RCC 7860 (cell line): Measurements from ENCODE around the gene KRT16.
"Not testable (repeated sequence)": the region's sequence is repeated elsewhere in the genome, so short reads cannot be mapped to it uniquely, and the experiment has no call there.

Source experiments
- DNase-seq: peaks from one replicate; pipeline ENCODE4 v3.0.0-alpha.2; 2015; ENCODE audit warnings: low spot score
- FAIRE-seq: peaks from 2 replicates; lab custom pipeline; 2012; peaks lifted over from hg19 to GRCh38; lab: Jason Lieb, UNC

The KRT16 gene

DNA sequence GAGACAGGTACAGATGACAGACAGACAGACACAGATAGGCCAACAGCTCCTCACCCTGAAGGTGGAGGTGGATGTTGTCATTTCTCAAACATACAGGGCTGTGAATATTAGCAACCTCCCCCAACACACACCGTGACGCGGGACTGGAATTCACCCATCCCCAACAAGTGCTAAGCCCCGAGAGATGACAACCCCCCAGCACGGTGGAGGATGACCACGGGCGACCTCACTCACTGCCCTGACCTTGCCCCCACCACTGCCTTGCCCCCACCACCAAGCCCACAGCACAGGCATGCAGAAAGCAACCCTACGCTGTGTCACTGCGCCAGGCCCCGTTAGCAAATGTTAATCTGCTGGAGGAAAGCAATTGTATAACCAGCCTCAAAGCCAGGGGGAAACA is 16.7 kb upstream of the KRT16 start:
- no peak for FAIRE-seq
- DNase-seq: no peak

- not testable (repeated sequence) for FAIRE-seq, DNase-seq
Observed at GRCh38 chr17:41628621-41629255, 16.2 kb upstream of the KRT16 start.

DNA sequence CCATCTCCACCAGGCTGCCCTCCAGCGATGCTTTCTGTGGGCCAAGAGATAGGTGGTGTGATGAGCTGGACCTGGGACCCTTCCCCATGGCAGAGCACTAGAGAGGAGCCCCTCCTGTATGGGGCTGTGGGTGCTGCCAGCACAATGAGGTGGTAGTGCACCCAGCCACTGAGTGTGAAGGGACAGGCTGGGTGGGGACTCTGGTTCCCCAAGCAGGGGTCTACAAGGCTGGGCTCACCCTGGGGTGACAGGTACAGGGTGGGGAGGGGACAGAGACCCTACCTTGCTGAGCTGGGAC is 15.5 kb upstream of the KRT16 start:
- FAIRE-seq, DNase-seq: not testable (repeated sequence)

GRCh38 chr17:41627316-41628072 is 14.9 kb upstream of the KRT16 start:
- FAIRE-seq (no peak), DNase-seq (no peak)

GRCh38 chr17:41626914-41627295 is 14.3 kb upstream of the KRT16 start:
- not testable (repeated sequence) for DNase-seq, FAIRE-seq

GRCh38 chr17:41626028-41626913 is 13.7 kb upstream of the KRT16 start:
- not testable (repeated sequence) for DNase-seq, FAIRE-seq

DNA sequence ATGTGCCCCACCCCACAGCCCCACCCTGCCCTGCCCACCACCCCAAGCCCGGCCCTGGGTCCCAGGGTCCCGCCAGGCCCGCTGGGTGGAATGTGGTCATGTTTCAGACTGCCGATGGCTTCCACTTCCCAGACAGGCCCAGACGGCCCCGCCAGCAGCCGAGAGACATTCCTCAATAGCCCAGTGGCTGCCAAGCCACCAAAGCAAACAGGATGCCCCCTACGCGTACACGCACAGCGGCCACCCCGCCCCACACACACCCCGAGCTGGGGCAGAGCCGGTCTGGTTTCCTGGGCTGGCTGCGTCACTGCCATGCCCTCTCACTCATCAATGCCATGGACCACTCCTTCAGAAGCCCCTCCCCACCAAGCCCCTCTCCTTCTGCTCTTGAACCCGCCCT is 13.0 kb upstream of the KRT16 start:
- DNase-seq (no peak), FAIRE-seq (no peak)

- DNase-seq (no peak), FAIRE-seq (no peak)
Observed at GRCh38 chr17:41624208-41625101, 11.9 kb upstream of the KRT16 start, which contains the start of gene KRT17. Gene KRT17 (minus strand): TSS chr17:41624575. CDS start chr17:41624509, 66 bp downstream.

DNA sequence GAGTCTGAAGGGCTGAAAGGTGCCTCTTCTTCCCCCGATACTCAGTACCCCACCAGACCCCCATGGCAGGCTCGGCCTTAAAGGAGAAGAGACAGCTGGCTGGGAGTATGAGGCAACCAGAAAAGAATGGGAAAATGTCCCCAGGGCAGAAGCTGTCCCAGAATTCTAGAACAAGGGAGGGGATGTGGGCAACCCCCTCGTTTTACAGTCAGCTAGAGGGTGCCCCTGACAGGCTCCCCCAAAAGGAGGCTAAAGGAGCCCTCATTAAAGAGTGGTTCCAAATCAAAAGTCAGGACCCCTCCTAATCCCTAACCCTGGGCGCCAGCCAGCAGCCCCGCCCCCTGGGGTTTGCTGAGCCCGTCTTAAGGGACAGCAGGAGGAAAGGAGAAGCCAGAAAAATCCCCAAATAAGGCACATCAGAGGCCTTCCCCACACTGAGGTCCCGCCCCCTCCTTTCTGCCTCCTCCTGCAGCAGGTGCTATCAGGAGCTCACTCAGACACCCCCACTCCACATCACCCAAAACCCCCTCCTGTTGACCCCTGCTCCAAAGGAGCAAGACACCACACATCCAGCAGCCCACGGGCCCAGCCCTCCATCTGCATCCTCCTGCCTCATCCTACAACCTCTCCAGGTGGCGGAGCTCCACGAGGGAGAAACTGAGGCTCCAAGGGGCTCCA is 10.8 kb upstream of the KRT16 start:
- FAIRE-seq, DNase-seq: not testable (repeated sequence)

DNA sequence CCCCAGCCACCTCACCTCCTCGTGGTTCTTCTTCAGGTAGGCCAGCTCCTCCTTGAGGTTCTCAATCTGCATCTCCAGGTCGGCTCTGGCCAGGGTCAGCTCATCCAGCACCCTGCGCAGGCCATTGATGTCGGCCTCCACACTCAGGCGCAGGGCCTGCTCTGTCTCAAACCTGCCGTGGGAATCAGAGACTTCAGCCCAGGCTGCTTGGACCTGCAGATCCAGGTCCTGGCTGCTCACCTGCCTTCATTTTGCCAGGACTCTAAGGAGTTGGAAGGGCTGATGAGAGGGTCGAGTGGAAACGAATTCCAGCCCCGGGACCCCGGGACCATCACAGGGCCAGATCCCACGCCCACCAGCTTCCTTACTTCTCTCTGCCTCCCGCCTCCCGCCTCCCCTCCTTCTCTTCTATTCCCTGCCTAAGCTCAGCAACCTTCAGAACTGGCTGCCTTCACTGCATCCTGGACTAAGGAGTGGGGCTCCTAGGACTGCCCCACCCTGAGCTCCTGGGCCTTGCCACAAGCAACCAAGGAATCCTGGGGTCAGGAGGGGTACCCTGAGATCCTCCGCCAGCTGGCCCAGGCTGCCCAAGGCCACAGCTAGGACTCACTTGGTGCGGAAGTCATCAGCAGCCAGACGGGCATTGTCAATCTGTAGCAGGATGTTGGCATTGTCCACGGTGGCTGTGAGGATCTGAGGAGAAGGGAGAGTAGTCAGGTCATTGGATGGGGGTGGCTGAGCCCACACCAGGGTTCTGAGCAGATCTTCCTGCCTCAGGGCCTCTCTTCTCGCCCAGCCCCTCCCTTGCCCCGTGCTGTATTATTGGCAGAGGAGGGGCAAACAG is 10.0 kb upstream of the KRT16 start:
- FAIRE-seq, DNase-seq: not testable (repeated sequence)

- DNase-seq (no peak), FAIRE-seq (no peak)
Observed at GRCh38 chr17:41621916-41622315, 9.3 kb upstream of the KRT16 start.

- not testable (repeated sequence) for DNase-seq, FAIRE-seq
Observed at GRCh38 chr17:41621435-41621817, 8.9 kb upstream of the KRT16 start.

GRCh38 chr17:41620583-41621434 is 8.2 kb upstream of the KRT16 start:
- FAIRE-seq (no peak), DNase-seq (no peak)

GRCh38 chr17:41619927-41620582 is 7.5 kb upstream of the KRT16 start:
- DNase-seq, FAIRE-seq: not testable (repeated sequence)

- DNase-seq (peak; percentile 16), FAIRE-seq (no peak)
Observed at GRCh38 chr17:41619036-41619926, 6.7 kb upstream of the KRT16 start.

GRCh38 chr17:41618341-41619035 is 5.9 kb upstream of the KRT16 start:
- FAIRE-seq (no peak), DNase-seq (no peak)
